HG02840 (cell line): ENCODE measurements around the gene MYH7B.

Experiments
- ATAC-seq: cut with Tn5 transposase; IDR thresholded peaks from one replicate; pipeline ENCODE4 v1.9.1; 2021; ENCODE audit warnings: mild to moderate bottlenecking, moderate library complexity, moderate number of reproducible peaks; ENCODE audit not compliant: unreplicated experiment, low FRiP score

The MYH7B gene

GRCh38 chr20:34943808-34944567 is 11.7 kb upstream of the MYH7B start:
- ATAC-seq, result no peak

GRCh38 chr20:34945315-34946077 is 10.2 kb upstream of the MYH7B start:
- no peak for ATAC-seq

GRCh38 chr20:34946661-34947060 is 9.0 kb upstream of the MYH7B start:
- no peak for ATAC-seq

- ATAC-seq, result no peak
Observed at GRCh38 chr20:34947336-34947735, 8.3 kb upstream of the MYH7B start.

- ATAC-seq, result no peak
Observed at GRCh38 chr20:34948030-34948429, 7.6 kb upstream of the MYH7B start.

GRCh38 chr20:34949120-34949519 is 6.5 kb upstream of the MYH7B start:
- no peak for ATAC-seq

GRCh38 chr20:34951252-34951651 is 4.4 kb upstream of the MYH7B start:
- ATAC-seq, result no peak

GRCh38 chr20:34951652-34952051 is 4.0 kb upstream of the MYH7B start:
- no peak for ATAC-seq

- no peak for ATAC-seq
Observed at GRCh38 chr20:34952671-34953070, 3.0 kb upstream of the MYH7B start.

GRCh38 chr20:34953960-34954359 is 1.7 kb upstream of the MYH7B start:
- no peak for ATAC-seq

GRCh38 chr20:34954904-34955230 is 801 bp upstream of the MYH7B start:
- no peak for ATAC-seq

GRCh38 chr20:34956041-34956458 is 382 bp downstream of the MYH7B start:
- no peak for ATAC-seq

- ATAC-seq, result no peak
Observed at GRCh38 chr20:34956751-34957472, 1.2 kb downstream of the MYH7B start.

- ATAC-seq, result no peak
Observed at GRCh38 chr20:34964486-34964885, 8.8 kb downstream of the MYH7B start.

GRCh38 chr20:34965051-34965450 is 9.4 kb downstream of the MYH7B start:
- no peak for ATAC-seq

- no peak for ATAC-seq
Observed at GRCh38 chr20:34967421-34967820, 11.8 kb downstream of the MYH7B start.

- no peak for ATAC-seq
Observed at GRCh38 chr20:34968042-34968775, 12.5 kb downstream of the MYH7B start.

GRCh38 chr20:34970193-34970840 is 14.6 kb downstream of the MYH7B start:
- ATAC-seq, result no peak

GRCh38 chr20:34970846-34971560 is 15.3 kb downstream of the MYH7B start:
- no peak for ATAC-seq
